Measurements from ENCODE around the gene MYOF. TPM values are rescaled to one million over a fixed set of nuclear protein-coding genes. Genes with fewer than 3 reads are reported as not detected.

The MYOF gene
- total RNA-seq, 1 donor, result 379 TPM

- peak overlapping the region; percentile 7 for H3K27ac ChIP-seq (ENCODE audit: low read depth, low read length)
- H3K79me2 ChIP-seq (ENCODE audit: insufficient read depth, low read length), result peaks cover 56% of the 10 kb centered on the region
- TF ChIP-seq, protein P1, sequence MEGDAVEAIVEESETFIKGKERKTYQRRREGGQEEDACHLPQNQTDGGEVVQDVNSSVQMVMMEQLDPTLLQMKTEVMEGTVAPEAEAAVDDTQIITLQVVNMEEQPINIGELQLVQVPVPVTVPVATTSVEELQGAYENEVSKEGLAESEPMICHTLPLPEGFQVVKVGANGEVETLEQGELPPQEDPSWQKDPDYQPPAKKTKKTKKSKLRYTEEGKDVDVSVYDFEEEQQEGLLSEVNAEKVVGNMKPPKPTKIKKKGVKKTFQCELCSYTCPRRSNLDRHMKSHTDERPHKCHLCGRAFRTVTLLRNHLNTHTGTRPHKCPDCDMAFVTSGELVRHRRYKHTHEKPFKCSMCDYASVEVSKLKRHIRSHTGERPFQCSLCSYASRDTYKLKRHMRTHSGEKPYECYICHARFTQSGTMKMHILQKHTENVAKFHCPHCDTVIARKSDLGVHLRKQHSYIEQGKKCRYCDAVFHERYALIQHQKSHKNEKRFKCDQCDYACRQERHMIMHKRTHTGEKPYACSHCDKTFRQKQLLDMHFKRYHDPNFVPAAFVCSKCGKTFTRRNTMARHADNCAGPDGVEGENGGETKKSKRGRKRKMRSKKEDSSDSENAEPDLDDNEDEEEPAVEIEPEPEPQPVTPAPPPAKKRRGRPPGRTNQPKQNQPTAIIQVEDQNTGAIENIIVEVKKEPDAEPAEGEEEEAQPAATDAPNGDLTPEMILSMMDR (IDR thresholded peaks at IDR 0.05; ENCODE audit: extremely low read depth, low read depth, low read length), result no peak
- H4K20me1 ChIP-seq (ENCODE audit: insufficient read depth, low read length), result no peaks in the 10 kb centered on the region
- H3K27me3 ChIP-seq (ENCODE audit: insufficient read depth, low read length), result no peaks in the 10 kb centered on the region
- peaks cover 77% of the 10 kb centered on the region for H3K36me3 ChIP-seq (ENCODE audit: insufficient read depth, low read length)
- DNase-seq (ENCODE audit: insufficient read length, low spot score, missing footprints), result no peak
- no peak overlapping the region for H3K4me3 ChIP-seq (ENCODE audit: insufficient read depth, low read length)
- no peaks in the 10 kb centered on the region for H3K9me3 ChIP-seq (ENCODE audit: low read depth, low read length)
- no peak overlapping the region for H2AFZ ChIP-seq (ENCODE audit: low read length)
- H3K4me2 ChIP-seq (ENCODE audit: insufficient read depth, low read length), result no peak overlapping the region
- H3K4me1 ChIP-seq (ENCODE audit: insufficient read depth, low read length), result no peaks in the 10 kb centered on the region
Observed at GRCh38 chr10:93413252-93413689, 68.9 kb downstream of the MYOF start.

DNA sequence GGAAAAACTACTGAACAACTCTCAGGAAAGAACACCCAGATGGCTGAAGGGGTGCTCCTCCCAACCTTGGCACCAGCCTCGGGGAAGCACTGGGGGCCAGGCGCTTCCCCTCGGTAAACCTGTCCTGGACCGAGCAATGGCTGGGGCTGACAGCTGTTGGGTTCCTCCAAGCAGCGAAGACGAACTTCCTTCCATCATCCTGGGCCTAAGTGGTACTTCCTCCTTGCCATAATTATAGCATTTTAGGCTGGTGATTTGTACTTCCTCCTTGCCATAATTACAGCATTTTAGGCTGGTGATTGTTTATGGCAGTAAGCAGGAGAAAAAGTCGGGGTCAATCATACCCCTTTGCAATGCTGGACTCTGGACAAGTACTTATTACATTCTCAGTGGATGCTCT lies 69.3 kb downstream of the MYOF start:
- Histone ChIP-seq H3K27me3 (ENCODE audit: insufficient read depth, low read length) (no peaks in the 10 kb centered on the region), H4K20me1 (ENCODE audit: insufficient read depth, low read length) (no peaks in the 10 kb centered on the region), H3K9me3 (ENCODE audit: low read depth, low read length) (no peaks in the 10 kb centered on the region), H3K36me3 (ENCODE audit: insufficient read depth, low read length) (peaks cover 77% of the 10 kb centered on the region), H3K4me3 (ENCODE audit: insufficient read depth, low read length) (no peak overlapping the region), H2AFZ (ENCODE audit: low read length) (no peak overlapping the region), H3K4me2 (ENCODE audit: insufficient read depth, low read length) (no peak overlapping the region), H3K27ac (ENCODE audit: low read depth, low read length) (peak overlapping the region; percentile 7), H3K4me1 (ENCODE audit: insufficient read depth, low read length) (no peaks in the 10 kb centered on the region), H3K79me2 (ENCODE audit: insufficient read depth, low read length) (peaks cover 53% of the 10 kb centered on the region)
- DNase-seq (ENCODE audit: insufficient read length, low spot score, missing footprints), result no peak
- TF ChIP-seq, protein P1 (IDR thresholded peaks at IDR 0.05; ENCODE audit: extremely low read depth, low read depth, low read length), result no peak

DNA sequence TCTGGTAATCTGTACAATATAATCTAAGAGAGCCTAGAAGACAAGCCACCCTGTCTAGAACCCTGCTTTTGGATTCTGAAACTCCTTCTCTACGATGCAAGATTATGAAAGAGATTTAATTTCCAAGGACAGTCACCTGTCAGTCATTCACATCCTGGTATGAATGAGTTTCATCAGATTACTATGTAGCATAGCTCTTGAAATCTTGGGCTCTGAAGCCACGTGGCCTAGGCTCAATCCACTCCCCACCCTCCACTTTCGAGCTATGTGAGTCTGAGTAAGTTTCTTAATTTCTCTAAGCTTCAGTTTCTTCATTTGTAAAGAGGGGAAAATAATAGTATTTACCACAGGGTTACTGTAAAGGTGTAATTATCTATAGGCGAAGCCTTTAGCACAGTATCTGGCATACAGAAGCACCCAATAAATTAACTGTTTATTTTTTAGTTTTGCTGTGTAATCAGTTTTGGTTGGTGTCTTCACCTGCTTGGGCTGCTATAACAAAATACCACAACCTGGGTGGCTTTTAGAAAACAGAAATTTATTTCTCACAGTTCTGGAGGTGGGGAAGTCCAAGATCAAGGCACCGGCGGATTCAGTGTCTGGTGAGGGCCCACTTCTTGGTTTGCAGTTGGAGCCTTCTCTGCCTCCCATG lies 71.3 kb downstream of the MYOF start:
- no peaks in the 10 kb centered on the region for H3K27me3 ChIP-seq (ENCODE audit: insufficient read depth, low read length)
- no peak overlapping the region for H3K27ac ChIP-seq (ENCODE audit: low read depth, low read length)
- H4K20me1 ChIP-seq (ENCODE audit: insufficient read depth, low read length), result no peaks in the 10 kb centered on the region
- no peak for DNase-seq (ENCODE audit: insufficient read length, low spot score, missing footprints)
- peaks cover 6% of the 10 kb centered on the region for H3K4me1 ChIP-seq (ENCODE audit: insufficient read depth, low read length)
- no peaks in the 10 kb centered on the region for H3K9me3 ChIP-seq (ENCODE audit: low read depth, low read length)
- H3K4me2 ChIP-seq (ENCODE audit: insufficient read depth, low read length), result no peak overlapping the region
- H3K79me2 ChIP-seq (ENCODE audit: insufficient read depth, low read length), result peaks cover 43% of the 10 kb centered on the region
- H2AFZ ChIP-seq (ENCODE audit: low read length), result no peak overlapping the region
- no peak overlapping the region for H3K4me3 ChIP-seq (ENCODE audit: insufficient read depth, low read length)
- TF ChIP-seq, protein P1 (IDR thresholded peaks at IDR 0.05; ENCODE audit: extremely low read depth, low read depth, low read length), result no peak
- peaks cover 75% of the 10 kb centered on the region for H3K36me3 ChIP-seq (ENCODE audit: insufficient read depth, low read length)

DNA sequence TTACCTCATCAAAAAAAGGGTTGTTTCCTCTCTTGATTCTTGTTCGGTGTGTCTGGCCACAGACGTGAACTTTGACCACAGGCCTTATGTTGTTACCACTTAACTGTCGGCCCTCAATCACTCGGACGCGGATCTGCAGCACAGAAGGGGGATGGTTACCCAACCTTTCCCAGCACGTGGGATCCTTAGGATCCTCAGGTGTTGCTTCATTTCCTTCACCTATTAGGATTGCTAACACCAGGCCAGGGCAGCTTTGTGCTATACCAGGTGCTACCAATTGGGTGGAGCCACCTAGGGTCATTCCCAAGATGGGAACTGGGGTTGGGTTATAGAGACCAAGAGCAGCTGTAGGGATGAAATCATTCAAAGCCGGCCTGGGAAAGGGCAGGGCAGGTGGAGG lies 73.4 kb downstream of the MYOF start:
- Histone ChIP-seq H3K4me1 (ENCODE audit: insufficient read depth, low read length) (peaks cover 6% of the 10 kb centered on the region), H3K27ac (ENCODE audit: low read depth, low read length) (no peak overlapping the region), H3K36me3 (ENCODE audit: insufficient read depth, low read length) (peaks cover 83% of the 10 kb centered on the region), H3K79me2 (ENCODE audit: insufficient read depth, low read length) (peaks cover 32% of the 10 kb centered on the region), H2AFZ (ENCODE audit: low read length) (no peak overlapping the region), H3K9me3 (ENCODE audit: low read depth, low read length) (no peaks in the 10 kb centered on the region), H3K4me3 (ENCODE audit: insufficient read depth, low read length) (no peak overlapping the region), H3K27me3 (ENCODE audit: insufficient read depth, low read length) (no peaks in the 10 kb centered on the region), H4K20me1 (ENCODE audit: insufficient read depth, low read length) (no peaks in the 10 kb centered on the region), H3K4me2 (ENCODE audit: insufficient read depth, low read length) (no peak overlapping the region)
- no peak for DNase-seq (ENCODE audit: insufficient read length, low spot score, missing footprints)
- TF ChIP-seq, protein P1 (IDR thresholded peaks at IDR 0.05; ENCODE audit: extremely low read depth, low read depth, low read length), result no peak

Measured in osteoblast (primary cell).